Measurements from ENCODE around the gene BTBD2. TPM values are rescaled to one million over a fixed set of nuclear protein-coding genes. Genes with fewer than 3 reads are reported as not detected.

Gene BTBD2
- total and polyA plus RNA-seq, 2 of the 13 experiments (the other 11 are each of a cell fraction or from before 2014, with no cell fraction given), result 28.1 to 45.3 TPM

DNA sequence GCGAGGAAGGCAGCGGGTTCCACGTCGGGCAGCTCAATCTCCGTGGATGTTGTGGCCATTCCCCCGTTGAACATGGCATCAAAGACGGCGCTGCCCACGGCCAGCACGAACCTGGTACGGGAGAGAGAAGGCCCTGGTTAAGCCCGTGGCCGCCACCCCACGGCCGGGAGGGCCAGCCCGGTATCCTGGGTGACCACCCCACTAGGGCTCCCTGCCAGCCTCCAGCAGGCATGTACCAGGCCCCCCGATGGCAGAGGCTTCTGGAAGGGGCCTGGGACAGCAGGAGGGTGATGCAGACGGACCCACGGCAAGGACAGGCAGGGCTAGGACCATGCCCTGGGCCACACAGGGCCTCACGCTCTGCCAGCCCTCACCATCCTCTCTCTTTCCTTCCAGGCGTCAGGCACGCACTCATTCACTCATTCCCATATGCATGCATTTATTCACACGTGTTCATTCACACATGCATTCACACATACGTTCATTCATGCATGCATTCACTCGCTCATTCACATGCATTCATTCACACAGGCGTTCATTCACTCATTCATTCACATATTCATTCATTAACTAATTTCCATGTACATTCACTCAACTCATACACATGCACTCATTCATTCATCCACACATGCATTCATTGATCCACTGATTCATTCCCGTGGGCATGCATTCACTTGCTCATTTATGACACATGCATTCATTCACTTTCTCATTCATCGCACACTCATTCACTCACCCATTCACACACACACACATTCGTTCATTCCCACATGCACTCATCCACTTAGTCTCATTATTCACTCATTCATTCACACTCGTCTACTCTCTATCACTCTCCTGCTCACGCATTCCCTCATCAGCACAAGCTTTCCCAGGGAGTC lies 17.9 kb downstream of the BTBD2 start:
- no peaks in the 10 kb centered on the region for H3K9me3 ChIP-seq (ENCODE audit: low read length)
- H3K4me2 ChIP-seq (ENCODE audit: low read depth, low read length), result no peak overlapping the region
- ChIA-PET POLR2A (no interaction called here), CTCF (ENCODE audit: low intra/inter-chr PET ratio, low total read pairs) (no interaction called here)
- ATAC-seq (no peak; the same call in 2 of the 3 replicates), DNase-seq (ENCODE audit: low spot score) (no peak), FAIRE-seq (no peak)
- intact Hi-C loops (cut with micrococcal nuclease; ENCODE audit: unreplicated experiment) (no loop called here), in situ Hi-C loops (cut with HindIII; ENCODE audit: extremely low pct_ligation_motif_present, low pct_unique_long_range_greater_than_20kb) (no loop called here)
- no peaks in the 10 kb centered on the region for H3K27me3 ChIP-seq (ENCODE audit: control insufficient read depth in 1 of 2, insufficient read depth in 2 of 2, low read length in 2 of 2)
- no TSS peak for BruUV-seq (replicated peaks)
- H3K9ac ChIP-seq (ENCODE audit: insufficient read depth, low read depth, low read length), result no peak overlapping the region
- no peak overlapping the region for H2AFZ ChIP-seq (ENCODE audit: low read length)
- H3K4me3 ChIP-seq (replicated peaks in 1 of 3; ENCODE audit: insufficient read depth in 1 of 3, low read depth in 2 of 3, low read length in 3 of 3), result no peak overlapping the region
- no peaks in the 10 kb centered on the region for H4K20me1 ChIP-seq (ENCODE audit: insufficient read depth, low read length)
- no peaks in the 10 kb centered on the region for H3K79me2 ChIP-seq (ENCODE audit: insufficient read depth, low read length)
- H3K36me3 ChIP-seq (replicated peaks in 1 of 2; ENCODE audit: control insufficient read depth in 1 of 2, insufficient read depth in 2 of 2, low read length in 2 of 2), result peaks cover 2 to 4% of the 10 kb centered on the region in 2 experiments; a peak in 2 of 5 replicates
- H3K4me1 ChIP-seq (ENCODE audit: insufficient read depth, low read length), result no peaks in the 10 kb centered on the region
- no peak overlapping the region for H3K27ac ChIP-seq (ENCODE audit: extremely low read length, insufficient read depth, low read length)
- WGBS (ENCODE audit: low lambda C conversion rate), result 97% methylated on average over 15 of the region's 31 CpGs
- TF ChIP-seq, protein P1, sequence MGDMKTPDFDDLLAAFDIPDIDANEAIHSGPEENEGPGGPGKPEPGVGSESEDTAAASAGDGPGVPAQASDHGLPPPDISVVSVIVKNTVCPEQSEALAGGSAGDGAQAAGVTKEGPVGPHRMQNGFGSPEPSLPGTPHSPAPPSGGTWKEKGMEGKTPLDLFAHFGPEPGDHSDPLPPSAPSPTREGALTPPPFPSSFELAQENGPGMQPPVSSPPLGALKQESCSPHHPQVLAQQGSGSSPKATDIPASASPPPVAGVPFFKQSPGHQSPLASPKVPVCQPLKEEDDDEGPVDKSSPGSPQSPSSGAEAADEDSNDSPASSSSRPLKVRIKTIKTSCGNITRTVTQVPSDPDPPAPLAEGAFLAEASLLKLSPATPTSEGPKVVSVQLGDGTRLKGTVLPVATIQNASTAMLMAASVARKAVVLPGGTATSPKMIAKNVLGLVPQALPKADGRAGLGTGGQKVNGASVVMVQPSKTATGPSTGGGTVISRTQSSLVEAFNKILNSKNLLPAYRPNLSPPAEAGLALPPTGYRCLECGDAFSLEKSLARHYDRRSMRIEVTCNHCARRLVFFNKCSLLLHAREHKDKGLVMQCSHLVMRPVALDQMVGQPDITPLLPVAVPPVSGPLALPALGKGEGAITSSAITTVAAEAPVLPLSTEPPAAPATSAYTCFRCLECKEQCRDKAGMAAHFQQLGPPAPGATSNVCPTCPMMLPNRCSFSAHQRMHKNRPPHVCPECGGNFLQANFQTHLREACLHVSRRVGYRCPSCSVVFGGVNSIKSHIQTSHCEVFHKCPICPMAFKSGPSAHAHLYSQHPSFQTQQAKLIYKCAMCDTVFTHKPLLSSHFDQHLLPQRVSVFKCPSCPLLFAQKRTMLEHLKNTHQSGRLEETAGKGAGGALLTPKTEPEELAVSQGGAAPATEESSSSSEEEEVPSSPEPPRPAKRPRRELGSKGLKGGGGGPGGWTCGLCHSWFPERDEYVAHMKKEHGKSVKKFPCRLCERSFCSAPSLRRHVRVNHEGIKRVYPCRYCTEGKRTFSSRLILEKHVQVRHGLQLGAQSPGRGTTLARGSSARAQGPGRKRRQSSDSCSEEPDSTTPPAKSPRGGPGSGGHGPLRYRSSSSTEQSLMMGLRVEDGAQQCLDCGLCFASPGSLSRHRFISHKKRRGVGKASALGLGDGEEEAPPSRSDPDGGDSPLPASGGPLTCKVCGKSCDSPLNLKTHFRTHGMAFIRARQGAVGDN (CRISPR knock-in tag; IDR thresholded peaks at IDR 0.05), result peak; percentile 12; the same call in 1 of the 2 replicates
- TF ChIP-seq ZNF737 (CRISPR knock-in tag; IDR thresholded peaks at IDR 0.05; ENCODE audit: borderline replicate concordance), result no peak
- TF ChIP-seq NCOA5 (CRISPR knock-in tag; IDR thresholded peaks at IDR 0.05), result no peak
- TF ChIP-seq SMAD9 (CRISPR knock-in tag; IDR thresholded peaks at IDR 0.05), result no peak
- no peak for TF ChIP-seq KAT7 (CRISPR knock-in tag; IDR thresholded peaks at IDR 0.05; ENCODE audit: borderline replicate concordance)
- no peak for TF ChIP-seq ZFYVE20 (CRISPR knock-in tag; IDR thresholded peaks at IDR 0.05; ENCODE audit: borderline replicate concordance, low read depth)
- no peak for TF ChIP-seq SALL1 (CRISPR knock-in tag; IDR thresholded peaks at IDR 0.05)
- no peak for TF ChIP-seq HDAC1 (CRISPR knock-in tag; IDR thresholded peaks at IDR 0.05)
- no peak for TF ChIP-seq XBP1 (CRISPR knock-in tag; IDR thresholded peaks at IDR 0.05)
- TF ChIP-seq, protein P2, sequence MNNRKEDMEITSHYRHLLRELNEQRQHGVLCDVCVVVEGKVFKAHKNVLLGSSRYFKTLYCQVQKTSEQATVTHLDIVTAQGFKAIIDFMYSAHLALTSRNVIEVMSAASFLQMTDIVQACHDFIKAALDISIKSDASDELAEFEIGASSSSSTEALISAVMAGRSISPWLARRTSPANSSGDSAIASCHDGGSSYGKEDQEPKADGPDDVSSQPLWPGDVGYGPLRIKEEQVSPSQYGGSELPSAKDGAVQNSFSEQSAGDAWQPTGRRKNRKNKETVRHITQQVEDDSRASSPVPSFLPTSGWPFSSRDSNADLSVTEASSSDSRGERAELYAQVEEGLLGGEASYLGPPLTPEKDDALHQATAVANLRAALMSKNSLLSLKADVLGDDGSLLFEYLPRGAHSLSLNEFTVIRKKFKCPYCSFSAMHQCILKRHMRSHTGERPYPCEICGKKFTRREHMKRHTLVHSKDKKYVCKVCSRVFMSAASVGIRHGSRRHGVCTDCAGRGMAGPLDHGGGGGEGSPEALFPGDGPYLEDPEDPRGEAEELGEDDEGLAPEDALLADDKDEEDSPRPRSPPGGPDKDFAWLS (CRISPR knock-in tag; IDR thresholded peaks at IDR 0.05; ENCODE audit: borderline replicate concordance), result no peak
- TF ChIP-seq MBNL3 (CRISPR knock-in tag; conservative IDR thresholded peaks at IDR 0.05), result no peak
- TF ChIP-seq NAIF1 (CRISPR knock-in tag; IDR thresholded peaks at IDR 0.05; ENCODE audit: borderline replicate concordance), result no peak
- TF ChIP-seq DNMT1 (CRISPR knock-in tag; IDR thresholded peaks at IDR 0.05), result peak; percentile 32; the same call in 1 of the 2 replicates
- TF ChIP-seq, protein P3, sequence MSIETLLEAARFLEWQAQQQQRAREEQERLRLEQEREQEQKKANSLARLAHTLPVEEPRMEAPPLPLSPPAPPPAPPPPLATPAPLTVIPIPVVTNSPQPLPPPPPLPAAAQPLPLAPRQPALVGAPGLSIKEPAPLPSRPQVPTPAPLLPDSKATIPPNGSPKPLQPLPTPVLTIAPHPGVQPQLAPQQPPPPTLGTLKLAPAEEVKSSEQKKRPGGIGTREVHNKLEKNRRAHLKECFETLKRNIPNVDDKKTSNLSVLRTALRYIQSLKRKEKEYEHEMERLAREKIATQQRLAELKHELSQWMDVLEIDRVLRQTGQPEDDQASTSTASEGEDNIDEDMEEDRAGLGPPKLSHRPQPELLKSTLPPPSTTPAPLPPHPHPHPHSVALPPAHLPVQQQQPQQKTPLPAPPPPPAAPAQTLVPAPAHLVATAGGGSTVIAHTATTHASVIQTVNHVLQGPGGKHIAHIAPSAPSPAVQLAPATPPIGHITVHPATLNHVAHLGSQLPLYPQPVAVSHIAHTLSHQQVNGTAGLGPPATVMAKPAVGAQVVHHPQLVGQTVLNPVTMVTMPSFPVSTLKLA (IDR thresholded peaks at IDR 0.05), result 0 out of 2 replicates have a peak, but pooled peaks have one; percentile 17
- no peak for TF ChIP-seq ZNF850 (CRISPR knock-in tag; conservative IDR thresholded peaks at IDR 0.05)
- TF ChIP-seq ZNF781 (CRISPR knock-in tag; IDR thresholded peaks at IDR 0.05; ENCODE audit: borderline replicate concordance, not compliant biosample characterization), result no peak
- TF ChIP-seq SP4 (CRISPR knock-in tag; IDR thresholded peaks at IDR 0.05), result no peak

Measured in HepG2 (cell line).